NT2/D1 (cell line): ENCODE results near the gene GNAI1.

Experiments
- SUZ12 ChIP-seq: IDR thresholded peaks from 2 replicates; pipeline ENCODE4 v1.6.1; 2011; ENCODE audit not compliant: insufficient read length, insufficient read depth; ENCODE audit errors: extremely low read depth
- ZNF274 ChIP-seq: IDR thresholded peaks from 2 replicates; pipeline ENCODE4 v1.6.1; 2011; ENCODE audit warnings: mild to moderate bottlenecking, low read depth, low read length

DNA sequence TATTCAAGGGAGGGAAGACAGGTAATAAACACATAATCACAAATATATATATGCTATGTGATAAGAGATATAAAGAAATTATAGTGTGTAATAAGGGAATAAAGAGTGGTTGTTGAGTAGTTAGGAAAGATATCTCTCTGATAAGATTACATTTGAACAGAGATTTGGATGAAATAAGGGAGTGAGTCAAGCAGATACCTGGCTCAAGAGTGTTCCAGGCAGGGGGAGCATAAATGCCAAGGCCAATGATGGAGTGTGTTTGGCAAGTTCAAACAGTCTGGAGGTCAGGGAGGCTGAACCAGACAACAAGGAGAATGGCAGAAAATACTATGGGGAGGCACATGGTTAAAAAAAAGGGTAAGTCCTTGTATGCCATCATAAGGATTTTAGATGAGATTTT, 4.8 kb upstream of the GNAI1 start:
- TF ChIP-seq ZNF274, result no peak
- TF ChIP-seq SUZ12, result no peak
